Stimulated activated CD4-positive, alpha-beta T cell treated with anti-CD3 and anti-CD28 coated beads, Interleukin-15, amount 100 ng/mL, for 24 hours (primary cell): ENCODE measurements around the gene OR5H6.
"Not testable (repeated sequence)": the region's sequence is repeated elsewhere in the genome, so short reads cannot be mapped to it uniquely, and the experiment has no call there.

Experiments
- DNase-seq: peaks from one replicate; pipeline ENCODE4 v3.0.0-alpha.2; 2020

The OR5H6 gene

GRCh38 chr3:98263944-98264343 lies at the start of gene OR5H6:
Gene OR5H6, plus strand, starts transcription at chr3:98264244. Its CDS starts 89 bp downstream, at chr3:98264333.
- DNase-seq = no peak

GRCh38 chr3:98215051-98215450 lies 49.0 kb upstream of the OR5H6 start:
- DNase-seq = no peak

DNA sequence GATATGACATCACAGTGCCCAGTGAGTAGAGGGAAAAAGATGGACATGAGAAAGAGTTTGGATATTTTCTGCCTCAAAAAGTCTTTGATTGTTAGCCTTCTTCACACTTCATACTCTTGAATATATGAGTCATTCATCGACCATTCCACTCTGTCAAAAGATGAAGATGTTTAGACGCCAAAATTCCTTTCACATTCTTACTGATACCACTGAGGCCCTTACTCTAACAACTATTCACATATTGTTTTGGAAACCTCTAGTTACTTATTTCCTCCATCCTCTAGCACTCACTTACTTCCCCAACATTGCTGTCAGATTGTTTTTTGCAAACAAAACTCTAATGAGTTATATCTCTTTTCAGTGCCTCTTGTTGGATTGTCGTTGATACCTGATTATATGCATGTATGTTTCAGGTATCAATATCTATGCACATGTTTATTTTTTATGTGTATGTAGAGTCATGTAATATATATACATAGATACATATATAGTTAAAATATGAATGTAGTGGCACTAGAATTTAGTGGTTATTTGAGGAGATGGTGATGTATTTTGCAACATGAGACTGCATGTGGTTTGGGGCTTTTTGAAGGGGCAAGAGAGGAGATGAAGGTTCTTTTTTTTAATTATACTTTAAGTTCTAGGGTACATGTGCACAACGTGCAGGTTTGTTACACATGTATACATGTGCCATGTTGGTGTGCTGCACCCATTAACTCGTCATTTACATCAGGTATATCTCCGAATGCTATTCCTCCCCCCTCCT lies 40.0 kb upstream of the OR5H6 start:
- no peak for DNase-seq

DNA sequence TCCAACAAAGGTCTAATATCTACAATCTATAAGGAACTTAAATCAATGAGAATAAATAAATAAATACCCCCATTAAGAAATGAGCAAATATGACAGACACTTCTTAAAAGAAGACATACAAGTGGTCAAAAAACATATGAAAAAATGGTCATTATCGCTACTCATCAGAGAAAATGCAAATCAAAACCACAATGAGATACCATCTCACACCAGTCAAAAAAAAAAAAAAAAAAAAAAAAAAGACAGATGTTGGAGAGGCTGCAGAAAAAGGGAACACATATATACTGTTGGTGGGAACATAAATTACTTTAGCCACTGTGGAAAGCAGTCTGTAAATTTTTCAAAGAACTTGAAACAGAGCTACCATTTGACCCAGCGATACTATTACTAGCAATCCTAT lies 31.6 kb upstream of the OR5H6 start:
- DNase-seq = no peak

DNA sequence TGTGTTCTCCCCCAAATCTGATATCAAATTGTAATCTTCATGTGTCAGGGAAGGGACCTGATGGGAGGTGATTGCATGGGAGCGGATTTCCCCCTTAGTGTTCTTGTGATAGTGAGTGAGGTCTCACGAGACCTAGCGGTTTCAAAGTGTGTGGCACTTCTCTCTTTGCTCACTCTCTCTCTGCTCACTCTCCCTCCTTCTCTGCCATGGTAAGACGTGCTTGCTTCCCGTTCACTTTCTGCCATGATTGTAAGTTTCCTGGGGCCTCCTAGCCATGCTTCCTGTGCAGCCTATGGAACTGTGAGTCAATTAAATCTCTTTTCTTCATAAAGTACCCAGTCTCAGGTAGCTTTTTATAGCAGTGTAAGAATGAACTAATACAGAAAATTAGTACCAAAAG lies 30.6 kb upstream of the OR5H6 start:
- DNase-seq = no peak

- DNase-seq = no peak
Observed at GRCh38 chr3:98240131-98240530, 23.9 kb upstream of the OR5H6 start.

DNA sequence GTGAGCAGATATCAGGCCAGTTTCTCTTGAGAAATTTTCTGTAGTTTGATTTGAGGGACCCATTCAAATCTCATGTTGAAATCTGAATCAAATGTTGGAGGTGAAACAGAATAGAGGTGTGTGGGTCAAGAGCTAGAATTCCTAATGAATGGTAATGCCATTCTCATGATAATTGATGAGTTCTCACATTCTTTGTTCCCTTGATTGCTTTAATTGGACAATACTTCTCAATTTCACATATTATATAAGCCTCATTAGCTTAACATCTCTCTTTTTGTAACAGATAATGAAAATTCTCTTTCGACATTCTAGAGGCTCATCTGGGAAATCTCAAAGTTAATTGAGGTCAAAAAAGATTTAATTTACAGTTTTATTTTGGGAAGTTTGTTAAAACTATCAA lies 21.9 kb upstream of the OR5H6 start:
- DNase-seq = no peak

DNA sequence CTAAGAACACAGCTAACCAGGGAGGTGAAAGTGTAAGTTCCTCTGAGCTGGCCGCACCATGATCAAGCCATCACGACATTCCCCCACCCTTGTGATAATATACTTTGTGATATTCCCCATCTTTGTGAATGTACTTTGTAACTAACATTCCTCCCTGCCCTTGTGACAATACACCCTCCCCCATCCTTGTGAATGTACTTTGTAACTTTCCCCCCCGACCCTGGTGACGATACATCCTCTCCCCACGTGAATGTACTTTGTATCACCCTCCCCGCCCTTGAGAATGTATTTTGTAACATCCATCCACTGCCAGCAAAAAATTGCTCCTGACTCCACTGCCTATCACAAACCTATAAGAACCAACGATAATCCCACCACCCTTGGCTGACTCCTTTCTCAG lies 20.2 kb upstream of the OR5H6 start:
- no peak for DNase-seq

DNA sequence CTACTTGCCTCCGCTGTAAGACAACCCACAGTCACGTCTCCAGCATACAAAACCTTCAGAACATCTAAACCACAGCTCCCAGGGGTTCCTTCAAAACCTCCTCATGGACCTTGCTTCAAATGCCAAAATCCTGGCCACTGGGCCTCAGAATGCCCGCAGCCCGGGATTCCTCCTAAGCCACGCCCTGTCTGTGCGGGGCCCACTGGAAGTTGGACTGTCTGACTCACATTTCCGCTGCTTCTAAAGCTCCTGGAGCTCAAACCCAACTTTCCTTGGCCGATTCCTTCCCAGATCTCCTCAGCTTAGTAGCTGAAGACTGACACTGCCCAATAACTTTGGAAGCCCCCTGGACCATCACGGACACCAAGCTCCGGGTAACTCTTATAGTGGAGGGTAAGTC lies 17.9 kb upstream of the OR5H6 start:
- no peak for DNase-seq

DNA sequence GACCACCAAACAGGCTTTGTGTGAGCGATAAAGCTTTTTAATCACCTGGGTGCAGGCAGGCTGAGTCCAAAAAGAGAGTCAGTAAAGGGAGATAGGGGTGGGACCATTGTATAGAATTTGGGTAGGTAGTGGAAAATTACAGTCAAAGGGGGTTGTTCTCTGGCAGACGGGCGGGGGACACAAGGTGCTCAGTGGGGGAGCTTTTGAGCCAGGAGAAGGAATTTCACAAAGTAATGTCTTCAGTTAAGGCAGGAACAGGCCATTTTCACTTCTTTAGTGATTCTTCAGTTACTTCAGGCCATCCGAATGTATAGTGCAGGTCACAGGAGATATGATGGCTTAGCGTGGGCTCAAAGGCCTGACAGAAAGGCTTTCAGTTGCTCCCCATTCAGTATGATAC lies 8.0 kb upstream of the OR5H6 start:
- not testable (repeated sequence) for DNase-seq

DNA sequence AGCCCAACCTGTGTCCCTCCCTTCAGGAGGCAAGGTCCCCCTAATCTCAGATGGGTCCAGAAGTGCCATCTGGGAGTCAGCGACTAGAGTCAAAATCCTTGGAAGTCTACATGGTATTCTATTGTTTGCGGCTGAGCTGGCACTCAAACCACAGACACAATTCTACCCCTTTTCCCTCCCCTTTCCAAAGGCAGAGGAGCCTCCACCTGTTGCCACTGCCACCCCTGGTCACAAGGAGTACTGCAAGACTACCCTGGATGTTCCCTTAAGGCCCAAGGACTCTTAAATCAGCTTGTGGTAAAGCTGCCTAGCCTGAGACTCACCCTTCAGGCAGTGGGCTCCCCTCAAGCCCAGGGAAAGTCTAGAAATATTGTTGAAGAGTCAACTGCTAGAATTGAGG lies 4.3 kb upstream of the OR5H6 start:
- peak; percentile 12 for DNase-seq

DNA sequence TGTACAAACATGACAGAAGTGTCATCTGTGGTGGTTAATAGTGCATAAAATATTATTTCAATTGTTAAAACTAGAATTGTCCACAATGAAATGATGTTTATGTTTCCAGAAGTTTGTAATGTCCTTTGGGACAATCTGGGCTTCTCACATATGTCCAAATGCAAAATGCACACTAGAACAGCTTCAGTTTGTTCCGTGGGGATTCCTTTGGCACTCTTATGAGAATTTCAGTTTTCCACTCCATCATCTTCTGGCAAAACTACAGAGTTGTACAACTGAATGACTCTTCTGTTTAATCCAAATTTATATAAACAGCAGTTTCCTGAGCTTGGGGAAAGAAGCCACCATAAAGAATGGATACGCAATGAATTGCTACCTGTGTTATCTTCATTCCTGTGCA lies 2.0 kb upstream of the OR5H6 start:
- DNase-seq = no peak

DNA sequence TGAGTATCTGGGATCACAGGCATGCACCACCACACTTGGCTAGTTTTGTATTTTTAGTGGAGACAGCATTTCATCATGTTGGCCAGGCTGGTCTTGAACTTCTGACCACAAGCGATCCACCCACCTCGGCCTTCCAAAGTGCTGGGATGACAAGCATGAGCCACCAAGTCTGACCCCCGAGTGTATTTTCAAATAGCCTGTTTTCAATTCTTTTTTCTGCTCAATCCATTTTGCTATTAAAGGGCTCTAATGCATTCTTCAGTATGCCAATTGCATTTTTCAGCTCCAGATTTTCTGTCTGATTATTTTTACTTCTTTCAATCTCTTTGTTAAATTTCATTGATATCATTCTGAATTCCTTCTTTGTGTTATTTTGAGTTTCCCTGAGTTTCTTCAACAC lies 5.8 kb downstream of the OR5H6 start:
- no peak for DNase-seq

- DNase-seq = no peak
Observed at GRCh38 chr3:98272126-98272525, 8.1 kb downstream of the OR5H6 start.

GRCh38 chr3:98274914-98275313 lies 10.9 kb downstream of the OR5H6 start:
- no peak for DNase-seq

- no peak for DNase-seq
Observed at GRCh38 chr3:98282205-98282604, 18.2 kb downstream of the OR5H6 start, which contains the start of gene OR5H2. Gene OR5H2, plus strand, starts transcription at chr3:98282505. Its CDS starts 398 bp downstream, at chr3:98282903.

GRCh38 chr3:98290916-98291315 lies 26.9 kb downstream of the OR5H6 start:
- no peak for DNase-seq

DNA sequence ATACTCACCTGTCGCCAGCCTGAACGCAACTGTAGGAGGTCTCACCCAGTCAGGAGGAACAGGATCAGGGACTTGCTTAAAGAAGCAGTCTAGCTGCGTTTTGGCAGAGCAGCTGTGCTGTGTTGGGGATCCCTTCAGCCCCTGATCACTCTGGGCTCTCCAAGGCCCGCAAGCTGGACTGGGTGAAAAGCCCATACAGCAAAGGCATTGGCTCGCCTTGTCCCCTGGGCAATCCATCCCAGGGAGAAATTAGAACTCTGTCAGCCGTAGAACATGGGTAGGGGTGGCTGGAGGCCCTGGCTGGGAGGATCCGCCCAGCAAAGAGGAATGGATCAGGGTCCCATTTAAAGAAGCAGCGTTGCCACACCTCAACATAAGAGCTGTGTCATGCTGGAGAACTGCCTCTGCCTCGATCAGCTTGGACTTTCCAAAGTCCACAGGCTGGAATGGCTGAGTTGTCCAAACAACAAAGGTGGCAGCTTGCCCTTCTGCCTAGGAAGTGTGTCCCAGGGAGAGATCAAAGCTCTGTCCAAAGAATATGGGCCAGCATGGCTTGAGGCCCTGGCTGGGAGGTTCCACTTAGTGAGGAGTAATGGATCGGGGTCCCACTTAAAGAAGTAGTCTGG lies 27.4 kb downstream of the OR5H6 start:
- DNase-seq = no peak
